BJ (cell line): Measurements from ENCODE around the gene NXF1. TPM values are rescaled to one million over a fixed set of nuclear protein-coding genes. Genes with fewer than 3 reads are reported as not detected.
"Not testable (repeated sequence)": the region's sequence is repeated elsewhere in the genome, so short reads cannot be mapped to it uniquely, and the experiment has no call there.

Source experiments
- CTCF ChIA-PET: fragments of 350-600 bp; formaldehyde crosslinking; extraction: SDS; loops from one replicate; lab custom pipeline; 2021; ENCODE audit warnings: antibody characterized with exemption, inconsistent platforms; lab: Yijun Ruan, JAX
- POLR2A ChIA-PET: fragments of 300-600 bp; sonication (Branson Sonifier 250); formaldehyde crosslinking; extraction: SDS; loops from one replicate; lab custom pipeline; 2021; ENCODE audit warnings: antibody characterized with exemption; lab: Charles Lee
- DNase-seq: peaks from one replicate; pipeline ENCODE4 v3.0.0-alpha.2; 2011; ENCODE audit warnings: low read depth
- H3K27me3 ChIP-seq: 2 replicates; pipeline ENCODE4 v1.6.0; 2011; ENCODE audit warnings: low read length; ENCODE audit not compliant: control insufficient read depth, insufficient read depth
- H3K36me3 ChIP-seq: 2 replicates; pipeline ENCODE4 v1.5.1; 2011; ENCODE audit warnings: low read length; ENCODE audit not compliant: control insufficient read depth, insufficient read depth
- H3K4me3 ChIP-seq: 2 replicates; pipeline ENCODE4 v1.5.1; 2011; ENCODE audit warnings: low read depth, mild to moderate bottlenecking, control low read depth, low read length
- CTCF ChIP-seq: IDR thresholded peaks from 2 replicates; pipeline ENCODE4 v1.5.1; 2011; ENCODE audit warnings: low read depth, mild to moderate bottlenecking, control low read depth, inconsistent platforms, low read length, moderate library complexity; ENCODE audit not compliant: insufficient read depth
- polyA plus RNA-seq: library from polyadenylated mRNA; depleted of rRNA; stranded (reverse); fragments of >200 nt; gene quantifications from 2 replicates; pipeline ENCODE4 v1.2.3, GENCODE V29; 2011

The NXF1 gene
- polyA plus RNA-seq, 1 experiment: 51.0 TPM

DNA sequence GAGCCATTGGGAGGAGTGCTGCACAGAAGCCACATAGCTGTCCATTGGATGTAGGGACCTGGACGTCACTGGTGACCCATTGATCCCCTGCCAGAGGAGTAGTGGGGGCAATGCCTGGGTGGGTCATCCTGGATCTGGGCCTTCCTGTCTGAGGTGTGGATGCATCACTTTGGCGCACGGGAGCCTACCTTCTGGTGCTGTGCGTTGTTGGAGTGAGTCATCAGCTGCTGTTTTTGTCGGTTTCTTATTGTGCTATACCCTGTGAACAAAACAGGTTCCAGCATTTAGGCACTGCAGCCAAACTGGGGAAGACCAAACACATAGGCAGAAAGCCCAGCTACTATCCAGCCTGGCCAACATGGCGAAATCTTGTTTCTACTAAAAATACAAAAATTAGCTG is 30.8 kb downstream of the NXF1 start:
- H3K36me3 ChIP-seq: peaks cover 10% of the 10 kb centered on the region
- no peak for TF ChIP-seq CTCF
- ChIA-PET POLR2A (no interaction called here), CTCF (interaction anchor here (1.2 to 12.0 kb wide), 2 partner anchors 12 to 107 kb away, joined by 3 to 122 read pairs; partner anchors contain the start of gene TMEM179B)
- no peak for DNase-seq
- H3K27me3 ChIP-seq: no peaks in the 10 kb centered on the region
- no peak overlapping the region for H3K4me3 ChIP-seq

DNA sequence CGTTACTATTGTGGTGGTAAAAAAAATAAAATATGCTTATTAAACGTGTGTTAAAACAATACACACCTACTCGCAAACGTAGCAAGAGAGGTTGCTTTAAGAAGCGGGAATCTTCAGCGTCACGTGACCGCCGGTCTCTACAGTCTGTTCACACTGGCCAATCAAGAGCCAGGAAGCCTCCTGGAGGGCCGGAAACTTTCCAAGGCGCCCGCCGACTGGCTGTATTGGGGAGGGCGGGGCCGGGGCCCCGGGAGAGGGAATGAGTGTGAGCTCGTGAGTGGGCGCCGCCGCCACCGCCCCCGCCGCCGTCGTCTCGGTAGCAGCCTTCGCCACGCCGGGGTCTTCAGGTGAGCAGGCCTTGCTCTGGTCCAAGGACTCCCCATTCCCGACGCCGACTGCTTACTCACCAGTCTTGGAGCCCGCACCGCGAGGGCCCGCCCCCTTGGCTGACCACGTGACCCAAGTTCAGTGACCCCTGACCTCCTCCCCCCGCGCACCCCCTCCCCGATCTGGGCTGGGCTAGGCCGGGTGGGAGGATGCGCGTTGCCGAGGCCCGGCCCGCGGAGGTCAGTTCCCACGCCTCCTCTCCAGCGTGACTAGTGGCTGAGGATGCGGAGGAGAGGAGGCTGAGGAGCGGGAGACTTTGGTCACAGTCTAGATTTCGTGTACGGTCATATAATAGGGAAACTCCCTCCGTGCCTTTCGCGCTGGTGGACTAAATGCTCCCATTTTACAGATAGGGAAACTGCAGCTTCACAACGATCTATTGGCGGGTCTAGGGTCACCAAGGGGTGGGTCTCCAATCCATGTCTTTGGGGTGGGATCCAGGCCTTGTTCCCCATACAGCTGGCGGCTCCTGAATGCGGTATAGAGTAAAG is 33.9 kb downstream of the NXF1 start, which contains the start of gene TAF6L:
Gene TAF6L (plus strand): TSS at position 253 of the 878 bp plus-strand sequence. CDS start 4,388 bp downstream, outside the sequence.
- CTCF ChIA-PET: interaction anchor here (0.6 to 12.0 kb wide), 5 partner anchors 15 to 377 kb away, joined by 3 to 122 read pairs (median 3); partner anchors contain the start of genes SLC3A2 and TMEM179B
- peaks cover 2% of the 10 kb centered on the region for H3K36me3 ChIP-seq
- peak within 1 kb of the TSS; percentile 69 for H3K4me3 ChIP-seq
- POLR2A ChIA-PET: interaction anchor here (0.6 to 1.4 kb wide), 4 partner anchors 10 to 70 kb away, joined by 3 to 10 read pairs (median 8); partner anchors contain the start of genes POLR2G, STX5 and ZBTB3
- DNase-seq: peak; percentile 80
- no peak for TF ChIP-seq CTCF
- H3K27me3 ChIP-seq: no peaks in the 10 kb centered on the region

DNA sequence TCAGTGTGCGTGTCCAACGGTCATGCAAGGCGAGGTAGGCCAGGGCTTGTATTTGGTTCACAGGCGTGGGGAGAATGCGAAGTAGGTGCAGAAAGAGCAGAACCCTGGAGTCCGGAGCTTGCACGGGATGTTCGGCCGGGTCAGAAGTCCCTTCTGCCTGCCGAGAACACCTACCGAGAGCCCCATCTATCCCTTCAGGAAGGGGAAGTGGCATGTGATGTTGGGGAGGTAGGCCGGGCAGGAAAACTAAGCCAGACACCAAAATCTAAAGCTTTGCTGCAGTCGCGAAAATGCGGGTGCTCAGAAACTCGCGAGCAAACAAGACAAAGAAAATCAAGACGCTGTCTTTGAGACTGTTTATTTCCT is 34.5 kb downstream of the NXF1 start:
- ChIA-PET POLR2A (interaction anchor here (0.6 to 1.4 kb wide), 3 partner anchors 9 to 61 kb away, joined by 3 to 10 read pairs (median 9); partner anchors contain the start of genes POLR2G, STX5 and ZBTB3), CTCF (interaction anchor here (0.6 to 12.0 kb wide), 4 partner anchors 16 to 376 kb away, joined by 3 to 122 read pairs (median 3); partner anchors contain the start of gene TMEM179B)
- no peaks in the 10 kb centered on the region for H3K27me3 ChIP-seq
- DNase-seq: no peak
- H3K4me3 ChIP-seq: peak overlapping the region; percentile 69
- peaks cover 2% of the 10 kb centered on the region for H3K36me3 ChIP-seq
- no peak for TF ChIP-seq CTCF

DNA sequence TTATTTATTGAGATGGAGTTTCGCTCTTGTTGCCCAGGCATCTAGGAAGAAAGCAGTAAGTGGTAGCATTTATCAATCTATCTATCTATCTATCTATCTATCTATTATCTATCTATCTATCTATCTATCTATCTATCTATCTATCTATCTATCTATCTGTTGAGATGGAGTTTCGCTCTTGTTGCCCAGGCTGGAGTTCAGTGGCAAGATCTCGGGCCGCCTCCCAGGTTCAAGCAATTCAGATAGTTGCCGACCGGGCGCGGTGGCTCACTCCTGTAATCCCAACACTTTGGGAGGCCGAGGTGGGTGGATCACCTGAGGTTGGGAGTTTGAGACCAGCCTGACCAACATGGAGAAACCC is 44.4 kb downstream of the NXF1 start:
- DNase-seq, H3K4me3 ChIP-seq, H3K27me3 ChIP-seq, H3K36me3 ChIP-seq: not testable (repeated sequence)
- ChIA-PET POLR2A (interaction anchor here (0.6 kb wide), 1 partner anchor 24 kb away, joined by 7 read pairs; no protein-coding TSS in a partner anchor), CTCF (interaction anchor here (0.6 to 2.7 kb wide), 2 partner anchors 26 to 927 kb away, joined by 3 to 17 read pairs; partner anchors contain the start of gene TMEM179B)

- TF ChIP-seq CTCF: no peak
- H3K27me3 ChIP-seq: no peaks in the 10 kb centered on the region
- no peaks in the 10 kb centered on the region for H3K36me3 ChIP-seq
- H3K4me3 ChIP-seq: no peak overlapping the region
- ChIA-PET CTCF (interaction anchor here (1.4 kb wide), 1 partner anchor 28 kb away, joined by 6 read pairs; no protein-coding TSS in a partner anchor), POLR2A (no interaction called here)
- no peak for DNase-seq
Measured at GRCh38 chr11:62757846-62758788, 47.1 kb downstream of the NXF1 start.
